ENCODE data around the gene IFFO2. TPM values are rescaled to one million over a fixed set of nuclear protein-coding genes. Genes with fewer than 3 reads are reported as not detected.

IFFO2 gene
- polyA plus RNA-seq, 1 of the 3 experiments (the other 2 are of a cell fraction) = 10.5 TPM

- H3K9ac ChIP-seq = no peak overlapping the region
- H3K4me2 ChIP-seq = no peak overlapping the region
- ChIA-PET POLR2A (no interaction called here), CTCF (interaction anchor here (1.3 to 5.2 kb wide), 4 partner anchors 13 to 301 kb away, joined by 5 to 59 read pairs (median 12); no protein-coding TSS in a partner anchor)
- H3K9me2 ChIP-seq = no peaks in the 10 kb centered on the region
- no peaks in the 10 kb centered on the region for H4K20me1 ChIP-seq (ENCODE audit: insufficient read depth)
- no peak overlapping the region for H3K27ac ChIP-seq (ENCODE audit: low read depth in 2 of 2, low read length in 1 of 2)
- TF ChIP-seq, protein P1, sequence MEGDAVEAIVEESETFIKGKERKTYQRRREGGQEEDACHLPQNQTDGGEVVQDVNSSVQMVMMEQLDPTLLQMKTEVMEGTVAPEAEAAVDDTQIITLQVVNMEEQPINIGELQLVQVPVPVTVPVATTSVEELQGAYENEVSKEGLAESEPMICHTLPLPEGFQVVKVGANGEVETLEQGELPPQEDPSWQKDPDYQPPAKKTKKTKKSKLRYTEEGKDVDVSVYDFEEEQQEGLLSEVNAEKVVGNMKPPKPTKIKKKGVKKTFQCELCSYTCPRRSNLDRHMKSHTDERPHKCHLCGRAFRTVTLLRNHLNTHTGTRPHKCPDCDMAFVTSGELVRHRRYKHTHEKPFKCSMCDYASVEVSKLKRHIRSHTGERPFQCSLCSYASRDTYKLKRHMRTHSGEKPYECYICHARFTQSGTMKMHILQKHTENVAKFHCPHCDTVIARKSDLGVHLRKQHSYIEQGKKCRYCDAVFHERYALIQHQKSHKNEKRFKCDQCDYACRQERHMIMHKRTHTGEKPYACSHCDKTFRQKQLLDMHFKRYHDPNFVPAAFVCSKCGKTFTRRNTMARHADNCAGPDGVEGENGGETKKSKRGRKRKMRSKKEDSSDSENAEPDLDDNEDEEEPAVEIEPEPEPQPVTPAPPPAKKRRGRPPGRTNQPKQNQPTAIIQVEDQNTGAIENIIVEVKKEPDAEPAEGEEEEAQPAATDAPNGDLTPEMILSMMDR (IDR thresholded peaks at IDR 0.05) = no peak
- no peak for TF ChIP-seq NRF1 (IDR thresholded peaks at IDR 0.05; ENCODE audit: low read depth, low read length)
- no peak for TF ChIP-seq MEF2A (IDR thresholded peaks at IDR 0.05; ENCODE audit: borderline replicate concordance, low read depth)
- TF ChIP-seq USF2 (IDR thresholded peaks at IDR 0.05; ENCODE audit: borderline replicate concordance, low read depth, low read length) = no peak
- TF ChIP-seq TCF12 (IDR thresholded peaks at IDR 0.05) = no peak
- no peak for TF ChIP-seq USF1 (IDR thresholded peaks at IDR 0.05; ENCODE audit: borderline replicate concordance, low read depth)
- no peak for TF ChIP-seq RAD21 (IDR thresholded peaks at IDR 0.05; ENCODE audit: low read length)
- no peak for TF ChIP-seq JUND (IDR thresholded peaks at IDR 0.05)
- no peaks in the 10 kb centered on the region for H3K9me3 ChIP-seq
- peaks cover 7% of the 10 kb centered on the region; the same call in 1 of the 2 replicates for H3K79me2 ChIP-seq (ENCODE audit: insufficient read depth)
- no peaks in the 10 kb centered on the region for H3K36me3 ChIP-seq (replicated peaks in 1 of 2; ENCODE audit: control insufficient read depth in 1 of 2, insufficient read depth in 2 of 2, low read length in 1 of 2)
- no peak overlapping the region for H2AFZ ChIP-seq (ENCODE audit: low read depth)
- H3K4me1 ChIP-seq (ENCODE audit: control insufficient read depth in 1 of 2, insufficient read depth in 2 of 2, low read depth in 1 of 2, low read length in 1 of 2) = peaks cover 9 to 25% of the 10 kb centered on the region in 2 experiments; a peak in 2 of 4 replicates
- no peak overlapping the region for H3K4me3 ChIP-seq (ENCODE audit: low read depth in 2 of 2, low read length in 1 of 2)
- no peaks in the 10 kb centered on the region for H3K27me3 ChIP-seq (ENCODE audit: insufficient read depth)
- 89% methylated on average over 8 of the region's 8 CpGs for WGBS (ENCODE audit: low lambda C conversion rate)
- peaks cover 6% of the 10 kb centered on the region for H3F3A ChIP-seq (replicated peaks; ENCODE audit: insufficient read depth)
- DNase-seq = no peak
Observed at GRCh38 chr1:18898567-18898966, 57.9 kb downstream of the IFFO2 start.

DNA sequence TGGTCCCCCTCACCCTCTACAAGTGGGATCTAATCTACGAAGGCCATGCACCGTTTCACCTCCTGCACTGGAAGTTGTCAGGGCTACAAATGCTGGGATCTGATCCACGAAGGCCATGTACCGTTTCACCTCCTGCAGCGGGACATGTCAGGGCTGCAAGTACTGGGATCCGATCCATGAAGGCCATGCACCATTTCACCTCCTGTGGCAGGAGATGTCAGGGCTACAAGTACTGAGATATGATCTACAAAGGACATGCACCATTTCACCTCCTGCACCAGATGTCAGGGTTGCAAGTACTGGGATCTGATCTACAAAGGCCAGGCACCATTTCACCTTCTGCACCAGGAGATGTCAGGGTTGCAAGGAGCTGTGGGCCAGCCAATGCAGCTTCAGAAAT lies 61.2 kb downstream of the IFFO2 start:
- Histone ChIP-seq H3K79me2 (ENCODE audit: insufficient read depth) (no peaks in the 10 kb centered on the region), H2AFZ (ENCODE audit: low read depth) (no peak overlapping the region), H3K9me2 (no peaks in the 10 kb centered on the region), H3K9ac (no peak overlapping the region), H3K9me3 (no peaks in the 10 kb centered on the region), H3K27me3 (ENCODE audit: insufficient read depth) (no peaks in the 10 kb centered on the region), H3K27ac (ENCODE audit: low read depth in 2 of 2, low read length in 1 of 2) (no peak overlapping the region), H3K4me2 (no peak overlapping the region), H3K36me3 (replicated peaks in 1 of 2; ENCODE audit: control insufficient read depth in 1 of 2, insufficient read depth in 2 of 2, low read length in 1 of 2) (no peaks in the 10 kb centered on the region), H3F3A (replicated peaks; ENCODE audit: insufficient read depth) (no peaks in the 10 kb centered on the region), H4K20me1 (ENCODE audit: insufficient read depth) (no peaks in the 10 kb centered on the region), H3K4me3 (ENCODE audit: low read depth in 2 of 2, low read length in 1 of 2) (no peak overlapping the region), H3K4me1 (ENCODE audit: control insufficient read depth in 1 of 2, insufficient read depth in 2 of 2, low read depth in 1 of 2, low read length in 1 of 2) (peaks cover 0 to 11% of the 10 kb centered on the region in 2 experiments; a peak in 1 of 4 replicates)
- CTCF ChIA-PET = interaction anchor here (0.7 to 6.0 kb wide), 6 partner anchors 10 to 298 kb away, joined by 3 to 52 read pairs (median 6); no protein-coding TSS in a partner anchor
- DNase-seq = peak; percentile 50
- 87% methylated on average over 5 of the region's 6 CpGs for WGBS (ENCODE audit: low lambda C conversion rate)
- POLR2A ChIA-PET = no interaction called here
- TF ChIP-seq EZH2phosphoT487 (IDR thresholded peaks at IDR 0.05; ENCODE audit: borderline replicate concordance, low read depth) (no peak), GATA2 (CRISPR knock-in tag; IDR thresholded peaks at IDR 0.05) (no peak), PBX3 (IDR thresholded peaks at IDR 0.05) (no peak), REST (IDR thresholded peaks at IDR 0.05; ENCODE audit: low read depth, low read length) (no peak), FOSL2 (IDR thresholded peaks at IDR 0.05; ENCODE audit: borderline replicate concordance, low read depth) (no peak), GABPA (IDR thresholded peaks at IDR 0.05; ENCODE audit: low read depth) (no peak), NFIC (IDR thresholded peaks at IDR 0.05; ENCODE audit: borderline replicate concordance) (no peak), EP300 (IDR thresholded peaks at IDR 0.05; ENCODE audit: borderline replicate concordance in 1 of 2, low read depth in 1 of 2, low read length in 1 of 2) (no peak), IRF3 (IDR thresholded peaks at IDR 0.05; ENCODE audit: low read depth, low read length) (no peak), ELF1 (IDR thresholded peaks at IDR 0.05) (no peak)

All from SK-N-SH (cell line).